ENCODE results near the gene RC3H1.

GRCh38 chr1:173903827-173904531 lies 118.2 kb downstream of the RC3H1 start:
- TF ChIP-seq CTCF (IDR thresholded peaks at IDR 0.05; ENCODE audit: low read depth, low read length): no peak
- no peak for TF ChIP-seq POLR2A (IDR thresholded peaks at IDR 0.05; ENCODE audit: extremely low read depth, insufficient read length)
- no peak for TF ChIP-seq MYC (IDR thresholded peaks at IDR 0.05; ENCODE audit: low read depth, low read length)

Data from NB4 (cell line).